Mesenchymal stem cell (in vitro differentiated cells and primary cell): ENCODE data around the gene TCF21.
A peak's percentile ranks its signal among the peaks of the same experiment; 100 is the strongest.

Source experiments
- DNase-seq: peaks from one replicate; pipeline ENCODE4 v3.0.0-alpha.2; 2013
- H2AFZ ChIP-seq: one replicate; pipeline ENCODE4 v1.6.1; 2013; ENCODE audit warnings: low read depth, mild to moderate bottlenecking, control low read depth, inconsistent platforms, low read length, moderate library complexity
- H2AK5ac ChIP-seq: 2 replicates; pipeline ENCODE4 v1.6.1; 2013; ENCODE audit warnings: low read length, moderate library complexity, mild to moderate bottlenecking, inconsistent platforms; ENCODE audit not compliant: severe bottlenecking
- H2BK120ac ChIP-seq: one replicate; pipeline ENCODE4 v1.6.1; 2013; ENCODE audit warnings: low read depth, mild to moderate bottlenecking, inconsistent platforms, low read length, moderate library complexity
- H2BK12ac ChIP-seq, 2 experiments: one replicate each; pipeline ENCODE4 v1.6.1; 2013; ENCODE audit warnings: inconsistent platforms in 2 of 2, low read length in 2 of 2, mild to moderate bottlenecking in 2 of 2, moderate library complexity in 2 of 2, control low read depth in 1 of 2
- H2BK15ac ChIP-seq: one replicate; pipeline ENCODE4 v1.6.1; 2013; ENCODE audit warnings: mild to moderate bottlenecking, low read depth, inconsistent platforms; ENCODE audit not compliant: poor library complexity, severe bottlenecking
- H2BK5ac ChIP-seq: 2 replicates; pipeline ENCODE4 v1.6.1; 2013; ENCODE audit warnings: low read depth, mild to moderate bottlenecking, low read length, control low read depth, inconsistent platforms; ENCODE audit not compliant: poor library complexity, severe bottlenecking
- H3K14ac ChIP-seq, 2 experiments: one replicate each; pipeline ENCODE4 v1.6.1; 2013; ENCODE audit warnings: inconsistent platforms in 2 of 2, low read length in 2 of 2, control low read depth in 1 of 2, mild to moderate bottlenecking in 1 of 2, moderate library complexity in 1 of 2
- H3K18ac ChIP-seq, 2 experiments: one replicate each; pipeline ENCODE4 v1.6.1; 2013; ENCODE audit warnings: inconsistent platforms in 2 of 2, low read length in 2 of 2, control low read depth in 1 of 2, low read depth in 1 of 2, mild to moderate bottlenecking in 1 of 2
- H3K23ac ChIP-seq, 2 experiments: one replicate each; pipeline ENCODE4 v1.6.1; 2013; ENCODE audit warnings: inconsistent platforms in 2 of 2, low read length in 2 of 2, mild to moderate bottlenecking in 2 of 2, moderate library complexity in 2 of 2, control low read depth in 1 of 2
- H3K27ac ChIP-seq: 2 replicates; pipeline ENCODE4 v1.5.1; 2013; ENCODE audit warnings: mild to moderate bottlenecking, moderate library complexity, low read length, control low read depth, inconsistent platforms; ENCODE audit not compliant: poor library complexity, severe bottlenecking
- H3K27me3 ChIP-seq, 2 experiments: 2 replicates each; pipeline versions ENCODE4 v1.6.1 to v1.7.0; 2013; ENCODE audit warnings: low read length in 2 of 2, mild to moderate bottlenecking in 2 of 2, moderate library complexity in 2 of 2, control low read depth in 1 of 2, inconsistent platforms in 1 of 2; ENCODE audit not compliant: control insufficient read depth in 1 of 2, insufficient read depth in 1 of 2
- H3K36me3 ChIP-seq, 2 experiments: 2 replicates each; pipeline versions ENCODE4 v1.6.1 to v1.7.0; 2013; ENCODE audit warnings: low read length in 2 of 2, control low read depth in 1 of 2, inconsistent platforms in 1 of 2, low read depth in 1 of 2, mild to moderate bottlenecking in 1 of 2; ENCODE audit not compliant: insufficient read depth in 2 of 2, control insufficient read depth in 1 of 2
- H3K4ac ChIP-seq, 2 experiments: one replicate each; pipeline ENCODE4 v1.6.1; 2013; ENCODE audit warnings: inconsistent platforms in 2 of 2, low read length in 2 of 2, mild to moderate bottlenecking in 2 of 2, moderate library complexity in 2 of 2, control low read depth in 1 of 2, low read depth in 1 of 2
- H3K4me1 ChIP-seq: 2 replicates; pipeline ENCODE4 v1.6.1; 2013; ENCODE audit warnings: low read depth, low read length, control low read depth; ENCODE audit not compliant: control insufficient read depth, insufficient read depth
- H3K4me2 ChIP-seq: 2 replicates; pipeline ENCODE4 v1.6.1; 2013; ENCODE audit warnings: low read length, mild to moderate bottlenecking, inconsistent platforms; ENCODE audit not compliant: poor library complexity, severe bottlenecking
- H3K4me3 ChIP-seq, 2 experiments: 2 replicates each; pipeline versions ENCODE4 v1.5.1 to v1.7.0; 2013; ENCODE audit warnings: low read length in 2 of 2, mild to moderate bottlenecking in 2 of 2, control low read depth in 1 of 2, low read depth in 1 of 2; ENCODE audit not compliant: insufficient read depth in 1 of 2
- H3K79me1 ChIP-seq: replicated peaks from 2 replicates; pipeline ENCODE4 v1.6.1; 2013; ENCODE audit warnings: mild to moderate bottlenecking, control low read depth, low read length, inconsistent platforms; ENCODE audit not compliant: poor library complexity, severe bottlenecking
- H3K9ac ChIP-seq: 2 replicates; pipeline ENCODE4 v1.7.0; 2013; ENCODE audit warnings: mild to moderate bottlenecking, low read length, moderate library complexity
- H3K9me3 ChIP-seq: 2 replicates; pipeline ENCODE4 v1.7.0; 2013; ENCODE audit warnings: mild to moderate bottlenecking, low read length; ENCODE audit not compliant: control insufficient read depth
- H4K8ac ChIP-seq: one replicate; pipeline ENCODE4 v1.6.1; 2013; ENCODE audit warnings: inconsistent platforms, mild to moderate bottlenecking, low read length, moderate library complexity
- H4K91ac ChIP-seq: one replicate; pipeline ENCODE4 v1.6.1; 2013; ENCODE audit warnings: mild to moderate bottlenecking, low read length, inconsistent platforms
- WGBS: methylation state at CpG from one replicate; pipeline ENCODE4 v1.1.7; 2013; ENCODE audit warnings: mixed read lengths; 5-methylcytosine and 5-hydroxymethylcytosine counted together

TCF21 gene

GRCh38 chr6:133898263-133898662 lies 9.3 kb downstream of the TCF21 start:
- no peak overlapping the region for H4K91ac ChIP-seq
- no peak overlapping the region for H2AK5ac ChIP-seq
- H3K36me3 ChIP-seq = no peaks in the 10 kb centered on the region
- H2AFZ ChIP-seq = no peak overlapping the region
- H2BK15ac ChIP-seq = no peak overlapping the region
- DNase-seq = no peak
- H3K27ac ChIP-seq = no peak overlapping the region
- peaks cover 40 to 60% of the 10 kb centered on the region in 2 experiments for H3K27me3 ChIP-seq
- H3K4me3 ChIP-seq = no peak overlapping the region
- no peaks in the 10 kb centered on the region for H3K9me3 ChIP-seq
- peaks cover 7% of the 10 kb centered on the region for H3K4me1 ChIP-seq
- no peak overlapping the region for H3K9ac ChIP-seq
- H3K14ac ChIP-seq = no peak overlapping the region
- H3K23ac ChIP-seq = no peak overlapping the region
- no peak overlapping the region for H3K18ac ChIP-seq
- H4K8ac ChIP-seq = no peak overlapping the region
- no peaks in the 10 kb centered on the region for H3K79me1 ChIP-seq
- H2BK12ac ChIP-seq = no peak overlapping the region
- no peak overlapping the region for H3K4ac ChIP-seq
- WGBS = 60% methylated on average over 1 of the region's 1 CpG
- H3K4me2 ChIP-seq = no peak overlapping the region
- H2BK120ac ChIP-seq = no peak overlapping the region
- no peak overlapping the region for H2BK5ac ChIP-seq

- Histone ChIP-seq H2BK12ac (no peak overlapping the region), H2AFZ (no peak overlapping the region), H3K9ac (no peak overlapping the region), H4K8ac (no peak overlapping the region), H2BK120ac (no peak overlapping the region), H3K23ac (no peak overlapping the region), H3K14ac (no peak overlapping the region), H4K91ac (no peak overlapping the region), H3K79me1 (no peaks in the 10 kb centered on the region), H3K4me1 (peaks cover 7% of the 10 kb centered on the region), H3K18ac (no peak overlapping the region), H3K27ac (no peak overlapping the region), H2BK5ac (no peak overlapping the region), H3K4ac (no peak overlapping the region), H3K4me3 (no peak overlapping the region), H3K9me3 (no peaks in the 10 kb centered on the region), H2AK5ac (no peak overlapping the region), H3K36me3 (no peaks in the 10 kb centered on the region), H3K27me3 (peaks cover 27 to 47% of the 10 kb centered on the region in 2 experiments), H2BK15ac (no peak overlapping the region), H3K4me2 (no peak overlapping the region)
- no peak for DNase-seq
Measured at GRCh38 chr6:133899556-133899955, 10.6 kb downstream of the TCF21 start.

DNA sequence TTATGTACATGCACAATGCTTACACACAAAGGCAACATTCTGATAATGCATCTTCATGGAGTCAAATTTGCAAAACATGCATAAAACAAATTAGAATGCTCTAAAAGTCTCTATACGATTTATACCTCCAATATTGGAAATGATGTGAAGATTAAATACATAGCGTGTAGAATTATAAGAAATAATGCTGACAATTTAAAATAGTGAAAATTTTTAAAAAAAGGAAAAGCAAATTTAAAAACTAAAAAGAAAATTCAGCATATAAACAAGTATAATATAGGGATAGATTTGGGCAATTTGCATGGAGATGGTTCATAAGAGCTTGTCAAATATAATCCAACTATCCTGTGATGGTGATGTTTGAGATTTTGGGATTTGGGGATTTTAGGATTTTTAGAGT lies 14.9 kb downstream of the TCF21 start:
- no peak overlapping the region for H3K18ac ChIP-seq
- H3K9me3 ChIP-seq = no peaks in the 10 kb centered on the region
- DNase-seq = no peak
- no peak overlapping the region for H3K23ac ChIP-seq
- H3K4me3 ChIP-seq = no peak overlapping the region
- H3K4ac ChIP-seq = no peak overlapping the region
- H3K36me3 ChIP-seq = no peaks in the 10 kb centered on the region
- H3K27me3 ChIP-seq = peaks cover 0 to 24% of the 10 kb centered on the region in 2 experiments
- H4K91ac ChIP-seq = no peak overlapping the region
- no peak overlapping the region for H3K9ac ChIP-seq
- no peak overlapping the region for H4K8ac ChIP-seq
- H2AFZ ChIP-seq = no peak overlapping the region
- H3K4me1 ChIP-seq = no peaks in the 10 kb centered on the region
- H2AK5ac ChIP-seq = no peak overlapping the region
- H2BK5ac ChIP-seq = no peak overlapping the region
- no CpG with 5 or more reads among the region's 2 CpGs for WGBS
- H3K4me2 ChIP-seq = no peak overlapping the region
- H2BK12ac ChIP-seq = no peak overlapping the region
- H2BK120ac ChIP-seq = no peak overlapping the region
- H3K14ac ChIP-seq = no peak overlapping the region
- no peak overlapping the region for H2BK15ac ChIP-seq
- H3K27ac ChIP-seq = no peak overlapping the region
- no peaks in the 10 kb centered on the region for H3K79me1 ChIP-seq

GRCh38 chr6:133906050-133906449 lies 17.1 kb downstream of the TCF21 start:
- Histone ChIP-seq H3K4me1 (no peaks in the 10 kb centered on the region), H3K23ac (no peak overlapping the region), H4K8ac (no peak overlapping the region), H3K27ac (no peak overlapping the region), H3K4ac (no peak overlapping the region), H3K18ac (peak overlapping the region; percentile 19 to 34), H3K36me3 (no peaks in the 10 kb centered on the region), H2AK5ac (no peak overlapping the region), H4K91ac (no peak overlapping the region), H2BK15ac (no peak overlapping the region), H3K4me2 (no peak overlapping the region), H2BK5ac (no peak overlapping the region), H3K9ac (no peak overlapping the region), H2BK120ac (no peak overlapping the region), H3K14ac (no peak overlapping the region), H2AFZ (no peak overlapping the region), H3K9me3 (no peaks in the 10 kb centered on the region), H3K27me3 (peaks cover 0 to 15% of the 10 kb centered on the region in 2 experiments), H2BK12ac (no peak overlapping the region), H3K79me1 (no peaks in the 10 kb centered on the region), H3K4me3 (no peak overlapping the region)
- WGBS = 67% methylated on average over 1 of the region's 1 CpG
- DNase-seq = no peak
